ENCODE measurements around the gene SLC35F5.
"Not testable (repeated sequence)": the region's sequence is repeated elsewhere in the genome, so short reads cannot be mapped to it uniquely, and the experiment has no call there.

Gene SLC35F5

GRCh38 chr2:113679457-113679856 is 77.0 kb downstream of the SLC35F5 start:
- no peak for DNase-seq (ENCODE audit: low read depth)
- no peak overlapping the region for H3K4me3 ChIP-seq (ENCODE audit: control insufficient read depth, low read depth, low read length)
- no peak for TF ChIP-seq CTCF (conservative IDR thresholded peaks at IDR 0.05; ENCODE audit: control insufficient read depth, insufficient read depth, low read depth, low read length)

- no peak for TF ChIP-seq CTCF (conservative IDR thresholded peaks at IDR 0.05; ENCODE audit: control insufficient read depth, insufficient read depth, low read depth, low read length)
- DNase-seq (ENCODE audit: low read depth), result no peak
- no peak overlapping the region for H3K4me3 ChIP-seq (ENCODE audit: control insufficient read depth, low read depth, low read length)
Observed at GRCh38 chr2:113677330-113677729, 79.1 kb downstream of the SLC35F5 start.

GRCh38 chr2:113676623-113677266 is 79.7 kb downstream of the SLC35F5 start:
- no peak for TF ChIP-seq CTCF (conservative IDR thresholded peaks at IDR 0.05; ENCODE audit: control insufficient read depth, insufficient read depth, low read depth, low read length)
- no peak for DNase-seq (ENCODE audit: low read depth)
- no peak overlapping the region for H3K4me3 ChIP-seq (ENCODE audit: control insufficient read depth, low read depth, low read length)

- DNase-seq (ENCODE audit: low read depth), result no peak
- no peak overlapping the region for H3K4me3 ChIP-seq (ENCODE audit: control insufficient read depth, low read depth, low read length)
- no peak for TF ChIP-seq CTCF (conservative IDR thresholded peaks at IDR 0.05; ENCODE audit: control insufficient read depth, insufficient read depth, low read depth, low read length)
Observed at GRCh38 chr2:113675875-113676274, 80.6 kb downstream of the SLC35F5 start.

GRCh38 chr2:113672326-113672932 is 84.0 kb downstream of the SLC35F5 start:
- no peak for TF ChIP-seq CTCF (conservative IDR thresholded peaks at IDR 0.05; ENCODE audit: control insufficient read depth, insufficient read depth, low read depth, low read length)
- H3K4me3 ChIP-seq (ENCODE audit: control insufficient read depth, low read depth, low read length), result no peak overlapping the region
- no peak for DNase-seq (ENCODE audit: low read depth)

GRCh38 chr2:113669013-113669412 is 87.4 kb downstream of the SLC35F5 start:
- DNase-seq (ENCODE audit: low read depth); H3K4me3 ChIP-seq (ENCODE audit: control insufficient read depth, low read depth, low read length): not testable (repeated sequence)

- H3K4me3 ChIP-seq (ENCODE audit: control insufficient read depth, low read depth, low read length); DNase-seq (ENCODE audit: low read depth): not testable (repeated sequence)
Observed at GRCh38 chr2:113664761-113665533, 91.5 kb downstream of the SLC35F5 start.

GRCh38 chr2:113663285-113664060 is 93.0 kb downstream of the SLC35F5 start:
- not testable (repeated sequence) for H3K4me3 ChIP-seq (ENCODE audit: control insufficient read depth, low read depth, low read length); DNase-seq (ENCODE audit: low read depth)

Measured in fibroblast of mammary gland (primary cell).